IMR-90 (cell line): Measurements from ENCODE around the gene SLC10A6. TPM values are rescaled to one million over a fixed set of nuclear protein-coding genes. Genes with fewer than 3 reads are reported as not detected.

Experiments used
- ATAC-seq: fragments of 200-7000 bp; cut with Tn5 transposase; 2 replicates; pipeline ENCODE4 v1.9.1; 2020; ENCODE audit warnings: low read depth, mild to moderate bottlenecking, moderate library complexity
- BruUV-seq: library from RNA; stranded (reverse); fragments of 400-500 nt; replicated peaks from 2 replicates; lab custom pipeline; 2021; lab: Mats Ljungman, UMichigan
- CTCF ChIA-PET: fragments of 300-600 bp; formaldehyde crosslinking; extraction: SDS; loops from one replicate; lab custom pipeline; 2021; ENCODE audit warnings: antibody characterized with exemption; lab: Yijun Ruan, JAX
- POLR2A ChIA-PET: fragments of 300-600 bp; sonication (Branson Sonifier 250); formaldehyde crosslinking; loops from one replicate; lab custom pipeline; 2022; ENCODE audit warnings: antibody characterized with exemption; ENCODE audit not compliant: unreplicated experiment; lab: Charles Lee
- DNase-seq: peaks from one replicate; pipeline ENCODE4 v3.0.0; 2013
- H2AFZ ChIP-seq: replicated peaks from 2 replicates; pipeline ENCODE3; 2013; ENCODE audit warnings: low read length, mild to moderate bottlenecking; ENCODE audit not compliant: poor library complexity
- H2AK5ac ChIP-seq: 2 replicates; pipeline ENCODE4 v1.6.1; 2013; ENCODE audit warnings: low read depth, low read length, inconsistent platforms
- H2AK9ac ChIP-seq: replicated peaks from 2 replicates; pipeline ENCODE3; 2013; ENCODE audit warnings: mild to moderate bottlenecking, low read depth, low read length, moderate library complexity; ENCODE audit not compliant: poor library complexity
- H2BK120ac ChIP-seq: 2 replicates; pipeline ENCODE4 v1.6.1; 2013; ENCODE audit warnings: low read depth, low read length, inconsistent platforms
- H2BK15ac ChIP-seq: 3 replicates; pipeline ENCODE4 v1.6.1; 2013; ENCODE audit warnings: low read depth, low read length, inconsistent platforms
- H2BK20ac ChIP-seq: 2 replicates; pipeline ENCODE4 v1.6.1; 2013; ENCODE audit warnings: low read depth, mild to moderate bottlenecking, inconsistent platforms, low read length, moderate library complexity
- H2BK5ac ChIP-seq: 2 replicates; pipeline ENCODE4 v1.6.1; 2013; ENCODE audit warnings: mild to moderate bottlenecking, low read depth, low read length, inconsistent platforms; ENCODE audit not compliant: poor library complexity, severe bottlenecking
- H3K14ac ChIP-seq: replicated peaks from 2 replicates; pipeline ENCODE4 v1.6.1; 2013; ENCODE audit warnings: low read depth, low read length, inconsistent platforms
- H3K18ac ChIP-seq: 2 replicates; pipeline ENCODE4 v1.6.1; 2013; ENCODE audit warnings: low read depth, low read length, control low read depth
- H3K23ac ChIP-seq: 2 replicates; pipeline ENCODE4 v1.6.1; 2013; ENCODE audit warnings: low read depth, low read length, inconsistent platforms
- H3K27ac ChIP-seq: 2 replicates; pipeline ENCODE4 v1.5.1; 2013; ENCODE audit warnings: mild to moderate bottlenecking, control low read depth, low read length; ENCODE audit not compliant: insufficient read depth
- H3K27me3 ChIP-seq: 2 replicates; pipeline ENCODE4 v1.6.1; 2013; ENCODE audit warnings: low read length; ENCODE audit not compliant: control insufficient read depth, insufficient read depth
- H3K36me3 ChIP-seq: 2 replicates; pipeline ENCODE4 v1.6.1; 2013; ENCODE audit warnings: low read length, mixed read lengths; ENCODE audit not compliant: control insufficient read depth, insufficient read depth
- H3K4ac ChIP-seq: 2 replicates; pipeline ENCODE4 v1.6.1; 2013; ENCODE audit warnings: low read depth, low read length, inconsistent platforms
- H3K4me1 ChIP-seq: 2 replicates; pipeline ENCODE4 v1.6.1; 2013; ENCODE audit warnings: low read length, mixed read lengths; ENCODE audit not compliant: control insufficient read depth, insufficient read depth
- H3K4me2 ChIP-seq: 2 replicates; pipeline ENCODE4 v1.6.1; 2013; ENCODE audit warnings: low read depth, mild to moderate bottlenecking, control low read depth, low read length, moderate library complexity
- H3K4me3 ChIP-seq: 2 replicates; pipeline ENCODE4 v1.5.1; 2013; ENCODE audit warnings: low read depth, mild to moderate bottlenecking, control low read depth, low read length, moderate library complexity; ENCODE audit not compliant: insufficient read depth
- H3K56ac ChIP-seq: 2 replicates; pipeline ENCODE4 v1.6.1; 2013; ENCODE audit warnings: low read length, inconsistent platforms; ENCODE audit not compliant: insufficient read depth; ENCODE audit errors: extremely low read depth
- H3K79me1 ChIP-seq, 2 experiments: 2 replicates each; pipeline ENCODE4 v1.6.1; 2013; ENCODE audit warnings: low read length in 2 of 2, inconsistent platforms in 1 of 2, low read depth in 1 of 2
- H3K9ac ChIP-seq: 2 replicates; pipeline ENCODE4 v1.6.1; 2013; ENCODE audit warnings: low read depth, low read length, control low read depth
- H3K9me1 ChIP-seq: 2 replicates; pipeline ENCODE4 v1.6.1; 2013; ENCODE audit warnings: low read length, inconsistent platforms; ENCODE audit not compliant: insufficient read depth
- H3K9me3 ChIP-seq: 2 replicates; pipeline ENCODE4 v1.6.1; 2013; ENCODE audit warnings: low read length; ENCODE audit not compliant: control insufficient read depth, insufficient read depth
- H4K20me1 ChIP-seq: 2 replicates; pipeline ENCODE4 v1.6.1; 2013; ENCODE audit warnings: low read length, inconsistent platforms; ENCODE audit not compliant: insufficient read depth
- H4K5ac ChIP-seq: 2 replicates; pipeline ENCODE4 v1.6.1; 2013; ENCODE audit warnings: mild to moderate bottlenecking, low read depth, low read length, control low read depth
- H4K8ac ChIP-seq, 2 experiments: 2 replicates each; pipeline ENCODE4 v1.6.1; 2013; ENCODE audit warnings: low read depth in 2 of 2, low read length in 2 of 2, control low read depth in 1 of 2, inconsistent platforms in 1 of 2
- H4K91ac ChIP-seq: 2 replicates; pipeline ENCODE4 v1.6.1; 2013; ENCODE audit warnings: low read depth, low read length, inconsistent platforms; ENCODE audit not compliant: insufficient read depth
- CEBPB ChIP-seq: IDR thresholded peaks from 2 replicates; pipeline ENCODE4 v1.6.1; 2012; ENCODE audit warnings: low read depth, low read length, improper control_type of control experiment
- CHD1 ChIP-seq: IDR thresholded peaks from 2 replicates; pipeline ENCODE4 v1.6.1; 2012; ENCODE audit warnings: low read depth, low read length, improper control_type of control experiment
- CTCF ChIP-seq: conservative IDR thresholded peaks from 2 replicates; pipeline ENCODE4 v1.5.1; 2012; ENCODE audit warnings: mild to moderate bottlenecking, low read depth, low read length, improper control_type of control experiment
- FOS ChIP-seq: fragments of 150-350 bp; IDR thresholded peaks from 2 replicates; pipeline ENCODE4 v1.6.1; 2016; ENCODE audit warnings: low read depth, low read length
- MAFK ChIP-seq: IDR thresholded peaks from 2 replicates; pipeline ENCODE4 v1.6.1; 2012; ENCODE audit warnings: low read depth, low read length, improper control_type of control experiment
- MAZ ChIP-seq: IDR thresholded peaks from 2 replicates; pipeline ENCODE4 v1.6.1; 2012; ENCODE audit warnings: low read depth, mild to moderate bottlenecking, low read length, improper control_type of control experiment, moderate library complexity, borderline replicate concordance
- MXI1 ChIP-seq: IDR thresholded peaks from 2 replicates; pipeline ENCODE4 v1.6.1; 2012; ENCODE audit warnings: low read depth, mild to moderate bottlenecking, low read length, moderate library complexity, borderline replicate concordance
- NFE2L2 ChIP-seq: fragments of 150-350 bp; IDR thresholded peaks from 2 replicates; pipeline ENCODE4 v1.6.1; 2016; ENCODE audit warnings: low read depth, mild to moderate bottlenecking, low read length
- POLR2A ChIP-seq: IDR thresholded peaks from 2 replicates; pipeline ENCODE4 v1.6.1; 2012; ENCODE audit warnings: mild to moderate bottlenecking, low read depth, low read length
- RAD21 ChIP-seq: IDR thresholded peaks from 2 replicates; pipeline ENCODE4 v1.6.1; 2012; ENCODE audit warnings: low read length, improper control_type of control experiment
- RCOR1 ChIP-seq: IDR thresholded peaks from 2 replicates; pipeline ENCODE4 v1.6.1; 2012; ENCODE audit warnings: mild to moderate bottlenecking, low read length, improper control_type of control experiment; ENCODE audit not compliant: insufficient replicate concordance
- RFX5 ChIP-seq: IDR thresholded peaks from 2 replicates; pipeline ENCODE4 v1.8.0; 2012; ENCODE audit warnings: low read depth, mild to moderate bottlenecking, low read length, moderate library complexity
- SMC3 ChIP-seq: fragments of 150-350 bp; IDR thresholded peaks from 2 replicates; pipeline ENCODE4 v1.6.1; 2016; ENCODE audit warnings: low read depth, mild to moderate bottlenecking, antibody characterized with exemption, low read length, moderate library complexity
- USF2 ChIP-seq: fragments of 150-350 bp; IDR thresholded peaks from 2 replicates; pipeline ENCODE4 v1.6.1; 2017; ENCODE audit warnings: mild to moderate bottlenecking, antibody characterized with exemption, low read length, low read depth
- WGBS, 2 experiments: methylation state at CpG; one replicate each; pipeline versions ENCODE4 v1.1.5 to v1.1.7; 2013; ENCODE audit warnings: missing lambda C conversion rate in 2 of 2; ENCODE audit not compliant: insufficient read length in 1 of 2; ENCODE audit errors: extremely low coverage in 2 of 2; 5-methylcytosine and 5-hydroxymethylcytosine counted together
- dilution Hi-C: fragments of 300-500 bp; cut with HindIII; formaldehyde crosslinking; loops from one replicate; pipeline ENCODE4 v1.14.3; 2018; ENCODE audit warnings: low sequenced_read_pairs; ENCODE audit not compliant: unreplicated experiment
- in situ Hi-C: fragments of 300-500 bp; cut with MboI; formaldehyde crosslinking; loops from 3 replicates; pipeline ENCODE4 v1.14.3; 2019; ENCODE audit warnings: low sequenced_read_pairs, inconsistent platforms, mixed read lengths
- intact Hi-C: fragments of 100-400 bp; cut with micrococcal nuclease; formaldehyde crosslinking; loops from 2 replicates; pipeline ENCODE4 v1.10.0; 2022
- polyA plus RNA-seq, 3 experiments: library from polyadenylated mRNA; depleted of rRNA; stranded (reverse); fragments of >200 nt; gene quantifications; 2 replicates each; pipeline ENCODE4 v1.2.3, GENCODE V29; 2012; ENCODE audit warnings: low replicate concordance in 1 of 3
- total RNA-seq: library from RNA; depleted of rRNA; stranded (reverse); fragments of >200 nt; gene quantifications from 2 replicates; pipeline ENCODE4 v1.2.3, GENCODE V29; 2012

Gene SLC10A6
- total and polyA plus RNA-seq, 2 of the 4 experiments (the other 2 are of a cell fraction), result not detected

GRCh38 chr4:86895692-86896488 is 46.7 kb upstream of the SLC10A6 start:
- dilution Hi-C loops (no loop called here), intact Hi-C loops (loop anchor here (1.0 kb wide), 4 partner anchors 95 to 398 kb away; partner anchors contain the start of gene PTPN13), in situ Hi-C loops (loop anchor here (5.0 to 10.0 kb wide), 2 partner anchors 301 to 399 kb away; partner anchors contain the start of gene PTPN13)
- no peak overlapping the region for H2AFZ ChIP-seq
- no peak overlapping the region for H2BK20ac ChIP-seq
- H3K27ac ChIP-seq, result no peak overlapping the region
- ChIA-PET CTCF (interaction anchor here (1.0 kb wide), 1 partner anchor 400 kb away, joined by 3 read pairs; no protein-coding TSS in a partner anchor), POLR2A (no interaction called here)
- no peak overlapping the region for H4K8ac ChIP-seq
- H2BK15ac ChIP-seq, result no peak overlapping the region
- no peaks in the 10 kb centered on the region; the same call in 1 of the 2 replicates for H3K9me3 ChIP-seq
- H3K27me3 ChIP-seq, result no peaks in the 10 kb centered on the region
- no peak overlapping the region for H2BK5ac ChIP-seq
- no peak overlapping the region for H2AK5ac ChIP-seq
- H3K18ac ChIP-seq, result no peak overlapping the region
- no peak overlapping the region for H3K14ac ChIP-seq
- BruUV-seq, result no TSS peak
- no peaks in the 10 kb centered on the region for H4K20me1 ChIP-seq
- no peaks in the 10 kb centered on the region for H3K36me3 ChIP-seq
- peak; percentile 38 for ATAC-seq
- DNase-seq, result peak; percentile 77
- WGBS, 2 experiments, result 100% methylated on average over 1 of the region's 6 CpGs; no CpG with 5 or more reads in 1 of the 2 experiments
- H4K5ac ChIP-seq, result no peak overlapping the region
- no peak overlapping the region for H2AK9ac ChIP-seq
- no peak overlapping the region for H2BK120ac ChIP-seq
- no peaks in the 10 kb centered on the region for H3K79me1 ChIP-seq
- H3K4me2 ChIP-seq, result no peak overlapping the region
- H3K4ac ChIP-seq, result no peak overlapping the region
- peaks cover 5% of the 10 kb centered on the region for H3K4me1 ChIP-seq
- no peak overlapping the region for H3K56ac ChIP-seq
- H3K4me3 ChIP-seq, result no peak overlapping the region
- no peaks in the 10 kb centered on the region; the same call in 1 of the 2 replicates for H3K9me1 ChIP-seq
- H3K23ac ChIP-seq, result no peak overlapping the region
- no peak overlapping the region for H4K91ac ChIP-seq
- H3K9ac ChIP-seq, result no peak overlapping the region
- TF ChIP-seq CEBPB (peak; percentile 71), FOS (no peak), RCOR1 (no peak), SMC3 (peak; percentile 88), RAD21 (peak; percentile 87), MAZ (no peak), MAFK (no peak), POLR2A (no peak), MXI1 (no peak), NFE2L2 (no peak), RFX5 (no peak), CHD1 (no peak), USF2 (no peak), CTCF (peak; percentile 84)
